ENCODE data around the gene ITGA2. TPM values are rescaled to one million over a fixed set of nuclear protein-coding genes. Genes with fewer than 3 reads are reported as not detected.

ITGA2 gene
- total RNA-seq, 4 donors from 2014 or later, result 0.07 to 0.41 (median 0.24) TPM

- intact Hi-C loops (cut with DNase I; ENCODE audit: low total_unique reads), result no loop called here
These were observed 36.7 kb upstream of the ITGA2 start for GRCh38 chr5:52952483-52952882.

GRCh38 chr5:52956014-52956413 lies 33.1 kb upstream of the ITGA2 start:
- DNase-seq, result no peak
- Histone ChIP-seq H3K36me3 (no peaks in the 10 kb centered on the region), H3K4me1 (no peaks in the 10 kb centered on the region), H3K27ac (no peak overlapping the region), H3K27me3 (no peaks in the 10 kb centered on the region), H3K4me3 (no peak overlapping the region), H3K9me3 (no peaks in the 10 kb centered on the region)
- no peak for TF ChIP-seq CTCF (IDR thresholded peaks at IDR 0.05 in 4 of 5, conservative IDR thresholded peaks at IDR 0.05 in 1 of 5)
- no peak for TF ChIP-seq POLR2A (IDR thresholded peaks at IDR 0.05)
- intact Hi-C loops (cut with DNase I; ENCODE audit: low total_unique reads), result no loop called here
- in situ Hi-C loops (cut with MboI; ENCODE audit: low sequenced_read_pairs in 4 of 4), result no loop called here
- no peak for ATAC-seq

More at GRCh38 chr5:52952483-52952882, 36.7 kb upstream of the ITGA2 start:
- Histone ChIP-seq H3K36me3 (no peaks in the 10 kb centered on the region), H3K27ac (no peak overlapping the region), H3K4me3 (no peak overlapping the region), H3K9me3 (no peaks in the 10 kb centered on the region), H3K27me3 (no peaks in the 10 kb centered on the region), H3K4me1 (no peaks in the 10 kb centered on the region)
- DNase-seq, result no peak
- in situ Hi-C loops (cut with MboI; ENCODE audit: low sequenced_read_pairs in 4 of 4), result no loop called here
- no peak for TF ChIP-seq CTCF (IDR thresholded peaks at IDR 0.05 in 4 of 5, conservative IDR thresholded peaks at IDR 0.05 in 1 of 5)
- TF ChIP-seq POLR2A (IDR thresholded peaks at IDR 0.05), result no peak
- ATAC-seq, result no peak

GRCh38 chr5:52956915-52957747 lies 32.0 kb upstream of the ITGA2 start:
- intact Hi-C loops (cut with DNase I; ENCODE audit: low total_unique reads) (no loop called here), in situ Hi-C loops (cut with MboI; ENCODE audit: low sequenced_read_pairs in 4 of 4) (no loop called here)
- DNase-seq (no peak), ATAC-seq (no peak)
- Histone ChIP-seq H3K36me3 (no peaks in the 10 kb centered on the region), H3K9me3 (no peaks in the 10 kb centered on the region), H3K4me1 (no peaks in the 10 kb centered on the region), H3K27me3 (no peaks in the 10 kb centered on the region), H3K4me3 (no peak overlapping the region), H3K27ac (no peak overlapping the region)
- TF ChIP-seq CTCF (IDR thresholded peaks at IDR 0.05 in 4 of 5, conservative IDR thresholded peaks at IDR 0.05 in 1 of 5) (no peak), POLR2A (IDR thresholded peaks at IDR 0.05) (no peak)

- H3K36me3 ChIP-seq, result no peaks in the 10 kb centered on the region
- no peak for ATAC-seq
These were observed 27.9 kb upstream of the ITGA2 start for GRCh38 chr5:52961274-52961681.

More at GRCh38 chr5:52961274-52961681, 27.9 kb upstream of the ITGA2 start:
- H3K27ac ChIP-seq, result no peak overlapping the region
- H3K27me3 ChIP-seq, result no peaks in the 10 kb centered on the region
- in situ Hi-C loops (cut with MboI; ENCODE audit: low sequenced_read_pairs in 4 of 4), result no loop called here
- no peak overlapping the region for H3K4me3 ChIP-seq
- no peak for DNase-seq
- no peaks in the 10 kb centered on the region for H3K9me3 ChIP-seq
- intact Hi-C loops (cut with DNase I; ENCODE audit: low total_unique reads), result no loop called here
- no peak for TF ChIP-seq CTCF (IDR thresholded peaks at IDR 0.05 in 4 of 5, conservative IDR thresholded peaks at IDR 0.05 in 1 of 5)
- no peak for TF ChIP-seq POLR2A (IDR thresholded peaks at IDR 0.05)
- H3K4me1 ChIP-seq, result no peaks in the 10 kb centered on the region
